Activated B cell treated with CpG ODN at 0.5 μM for 24 hours (primary cell): ENCODE results near the gene MAP3K10. TPM values are rescaled to one million over a fixed set of nuclear protein-coding genes. Genes with fewer than 3 reads are reported as not detected.

Experiments used
- ATAC-seq: fragments of 200-7000 bp; cut with Tn5 transposase; one replicate; pipeline ENCODE4 v1.10.0; 2021; ENCODE audit warnings: low read depth, mild to moderate bottlenecking, moderate library complexity
- CTCF ChIA-PET: fragments of 350-600 bp; sonication (Branson Sonifier 250); formaldehyde crosslinking; loops from one replicate; lab custom pipeline; 2021; ENCODE audit warnings: antibody characterized with exemption; lab: Charles Lee
- POLR2A ChIA-PET: fragments of 350-600 bp; sonication (Branson Sonifier 250); formaldehyde crosslinking; loops from one replicate; lab custom pipeline; 2021; ENCODE audit warnings: antibody characterized with exemption; lab: Charles Lee
- DNase-seq: peaks from one replicate; pipeline ENCODE4 v3.0.0; 2022
- H3K27ac Mint-ChIP-seq: one replicate; pipeline ENCODE4 v1.8.0; 2020; ENCODE audit warnings: mixed read lengths
- H3K27me3 Mint-ChIP-seq: one replicate; pipeline ENCODE4 v1.8.0; 2021; ENCODE audit warnings: mixed read lengths
- H3K36me3 Mint-ChIP-seq: one replicate; pipeline ENCODE4 v1.8.0; 2021; ENCODE audit warnings: low read depth, mixed read lengths
- H3K4me1 Mint-ChIP-seq: one replicate; pipeline ENCODE4 v1.8.0; 2021; ENCODE audit warnings: mixed read lengths
- H3K4me3 Mint-ChIP-seq: one replicate; pipeline ENCODE4 v1.8.0; 2020; ENCODE audit warnings: mild to moderate bottlenecking, mixed read lengths
- H3K9me3 Mint-ChIP-seq: one replicate; pipeline ENCODE4 v1.8.0; 2020; ENCODE audit warnings: mixed read lengths
- CTCF ChIP-seq: fragments of 200-600 bp; IDR thresholded peaks from one replicate; pipeline ENCODE4 v1.8.0; 2022; ENCODE audit warnings: antibody characterized with exemption, mild to moderate bottlenecking
- intact Hi-C: fragments of 100-400 bp; cut with micrococcal nuclease; formaldehyde crosslinking; loops from one replicate; pipeline ENCODE4 v1.15.1; 2024
- total RNA-seq: library from RNA; stranded (reverse); gene quantifications from 2 replicates; pipeline ENCODE4 v1.2.3, GENCODE V29; 2022

MAP3K10 gene
- total RNA-seq, 1 donor from 2014 or later = 20.5 TPM

GRCh38 chr19:40213251-40213829 lies 22.1 kb downstream of the MAP3K10 start:
- Mint-ChIP-seq H3K27ac (no peak overlapping the region), H3K36me3 (peaks cover 35% of the 10 kb centered on the region), H3K27me3 (peaks cover 15% of the 10 kb centered on the region), H3K9me3 (no peaks in the 10 kb centered on the region), H3K4me1 (peaks cover 4% of the 10 kb centered on the region), H3K4me3 (no peak overlapping the region)
- TF ChIP-seq CTCF = no peak
- intact Hi-C loops = no loop called here
- ATAC-seq (no peak), DNase-seq (no peak)
- CTCF ChIA-PET = no interaction called here
- POLR2A ChIA-PET = no interaction called here

GRCh38 chr19:40213882-40214570 lies 22.8 kb downstream of the MAP3K10 start:
- Mint-ChIP-seq H3K4me3 (no peak overlapping the region), H3K27me3 (peaks cover 21% of the 10 kb centered on the region), H3K36me3 (peaks cover 30% of the 10 kb centered on the region), H3K27ac (no peak overlapping the region), H3K9me3 (no peaks in the 10 kb centered on the region), H3K4me1 (peaks cover 6% of the 10 kb centered on the region)
- ChIA-PET POLR2A (no interaction called here), CTCF (no interaction called here)
- intact Hi-C loops = no loop called here
- ATAC-seq (no peak), DNase-seq (no peak)
- TF ChIP-seq CTCF = no peak

GRCh38 chr19:40214936-40215335 lies 23.7 kb downstream of the MAP3K10 start:
- H3K4me3 Mint-ChIP-seq = no peak overlapping the region
- no peak overlapping the region for H3K27ac Mint-ChIP-seq
- H3K4me1 Mint-ChIP-seq = peaks cover 8% of the 10 kb centered on the region
- peaks cover 29% of the 10 kb centered on the region for H3K27me3 Mint-ChIP-seq
- CTCF ChIA-PET = no interaction called here
- TF ChIP-seq CTCF = no peak
- no peak for ATAC-seq
- no peak for DNase-seq
- intact Hi-C loops = no loop called here
- H3K36me3 Mint-ChIP-seq = peaks cover 23% of the 10 kb centered on the region
- POLR2A ChIA-PET = no interaction called here
- no peaks in the 10 kb centered on the region for H3K9me3 Mint-ChIP-seq

GRCh38 chr19:40216013-40216776 lies 25.0 kb downstream of the MAP3K10 start:
- no peak for ATAC-seq
- H3K4me1 Mint-ChIP-seq = peaks cover 8% of the 10 kb centered on the region
- DNase-seq = no peak
- H3K27ac Mint-ChIP-seq = no peak overlapping the region
- no peak for TF ChIP-seq CTCF
- intact Hi-C loops = no loop called here
- no peaks in the 10 kb centered on the region for H3K9me3 Mint-ChIP-seq
- ChIA-PET CTCF (no interaction called here), POLR2A (interaction anchor here (0.6 kb wide), 2 partner anchors 73 to 1417 kb away, joined by 3 to 6 read pairs; no protein-coding TSS in a partner anchor)
- H3K36me3 Mint-ChIP-seq = peaks cover 15% of the 10 kb centered on the region
- no peak overlapping the region for H3K4me3 Mint-ChIP-seq
- peaks cover 32% of the 10 kb centered on the region for H3K27me3 Mint-ChIP-seq

GRCh38 chr19:40216777-40217026 lies 25.5 kb downstream of the MAP3K10 start:
- CTCF ChIA-PET = no interaction called here
- TF ChIP-seq CTCF = no peak
- H3K27ac Mint-ChIP-seq = no peak overlapping the region
- no peak overlapping the region for H3K4me3 Mint-ChIP-seq
- H3K36me3 Mint-ChIP-seq = peaks cover 13% of the 10 kb centered on the region
- ATAC-seq (no peak), DNase-seq (no peak)
- intact Hi-C loops = no loop called here
- H3K9me3 Mint-ChIP-seq = no peaks in the 10 kb centered on the region
- H3K27me3 Mint-ChIP-seq = peaks cover 33% of the 10 kb centered on the region
- POLR2A ChIA-PET = no interaction called here
- peaks cover 8% of the 10 kb centered on the region for H3K4me1 Mint-ChIP-seq
